GM10266 (cell line): ENCODE results near the gene ATP13A1.

Experiments
- DNase-seq: peaks from one replicate; pipeline ENCODE4 v3.0.0; 2012; ENCODE audit errors: extremely low spot score
- TF ChIP-seq, protein P1 (sequence below): IDR thresholded peaks from 2 replicates; pipeline ENCODE4 v1.5.1; 2012; ENCODE audit warnings: mild to moderate bottlenecking, low read depth; ENCODE audit not compliant: control insufficient read depth, insufficient read depth; ENCODE audit errors: missing control alignments

Gene ATP13A1

DNA sequence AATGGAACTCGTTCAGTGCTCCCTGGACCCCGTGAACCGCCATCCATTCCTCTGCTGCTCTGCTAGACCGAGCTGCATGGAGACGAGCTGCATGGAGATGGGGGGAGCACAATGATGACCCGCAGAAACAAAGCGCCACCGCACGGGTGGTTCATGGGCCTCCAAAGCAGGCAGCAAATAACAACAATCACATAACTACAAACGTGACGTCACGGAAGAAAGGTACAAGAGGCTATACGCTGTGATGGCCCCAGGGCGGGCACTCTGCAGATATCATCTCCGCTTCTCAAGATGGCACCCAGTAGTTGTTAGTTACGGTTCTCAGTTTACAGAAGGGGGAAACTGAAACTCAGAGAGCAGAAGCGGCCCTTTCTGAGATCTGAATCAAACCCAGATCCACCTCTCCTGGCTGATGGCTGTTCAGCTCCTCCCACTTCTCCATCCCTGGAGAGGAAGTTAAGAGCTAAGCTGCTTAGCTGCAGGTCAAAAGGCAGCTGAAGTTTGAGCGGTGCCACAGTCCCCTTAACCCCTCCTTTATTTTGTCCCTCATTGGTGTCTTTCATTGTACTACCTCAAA is 1.7 kb downstream of the ATP13A1 start:
- TF ChIP-seq, protein P1, sequence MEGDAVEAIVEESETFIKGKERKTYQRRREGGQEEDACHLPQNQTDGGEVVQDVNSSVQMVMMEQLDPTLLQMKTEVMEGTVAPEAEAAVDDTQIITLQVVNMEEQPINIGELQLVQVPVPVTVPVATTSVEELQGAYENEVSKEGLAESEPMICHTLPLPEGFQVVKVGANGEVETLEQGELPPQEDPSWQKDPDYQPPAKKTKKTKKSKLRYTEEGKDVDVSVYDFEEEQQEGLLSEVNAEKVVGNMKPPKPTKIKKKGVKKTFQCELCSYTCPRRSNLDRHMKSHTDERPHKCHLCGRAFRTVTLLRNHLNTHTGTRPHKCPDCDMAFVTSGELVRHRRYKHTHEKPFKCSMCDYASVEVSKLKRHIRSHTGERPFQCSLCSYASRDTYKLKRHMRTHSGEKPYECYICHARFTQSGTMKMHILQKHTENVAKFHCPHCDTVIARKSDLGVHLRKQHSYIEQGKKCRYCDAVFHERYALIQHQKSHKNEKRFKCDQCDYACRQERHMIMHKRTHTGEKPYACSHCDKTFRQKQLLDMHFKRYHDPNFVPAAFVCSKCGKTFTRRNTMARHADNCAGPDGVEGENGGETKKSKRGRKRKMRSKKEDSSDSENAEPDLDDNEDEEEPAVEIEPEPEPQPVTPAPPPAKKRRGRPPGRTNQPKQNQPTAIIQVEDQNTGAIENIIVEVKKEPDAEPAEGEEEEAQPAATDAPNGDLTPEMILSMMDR, result no peak
- peak; percentile 79 for DNase-seq

DNA sequence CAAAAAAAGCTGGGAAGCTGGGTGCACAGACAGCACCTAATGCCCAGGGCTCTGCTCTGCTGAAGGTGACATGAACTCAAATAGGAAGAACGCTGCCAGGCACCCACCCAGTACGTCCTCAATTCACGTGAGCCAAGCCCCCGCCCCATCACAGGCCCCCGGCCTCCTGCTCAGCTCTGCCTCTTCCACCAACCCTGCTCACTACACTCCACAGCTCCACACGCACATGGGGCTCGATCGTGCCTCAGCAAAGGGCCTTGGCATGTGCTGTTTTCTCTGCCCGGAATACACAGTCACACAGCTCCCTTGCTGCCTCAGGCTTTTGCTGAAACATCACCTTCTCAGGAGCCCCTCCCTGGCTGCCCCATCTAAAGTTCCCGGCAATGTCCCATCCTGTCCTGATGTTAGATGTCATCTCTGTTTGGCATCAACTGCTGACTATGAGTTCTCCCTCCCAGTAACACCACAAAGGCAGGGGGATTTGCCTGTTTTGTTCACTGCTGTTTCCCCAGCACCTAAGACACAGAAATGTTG is 2.3 kb downstream of the ATP13A1 start:
- no peak for DNase-seq

DNA sequence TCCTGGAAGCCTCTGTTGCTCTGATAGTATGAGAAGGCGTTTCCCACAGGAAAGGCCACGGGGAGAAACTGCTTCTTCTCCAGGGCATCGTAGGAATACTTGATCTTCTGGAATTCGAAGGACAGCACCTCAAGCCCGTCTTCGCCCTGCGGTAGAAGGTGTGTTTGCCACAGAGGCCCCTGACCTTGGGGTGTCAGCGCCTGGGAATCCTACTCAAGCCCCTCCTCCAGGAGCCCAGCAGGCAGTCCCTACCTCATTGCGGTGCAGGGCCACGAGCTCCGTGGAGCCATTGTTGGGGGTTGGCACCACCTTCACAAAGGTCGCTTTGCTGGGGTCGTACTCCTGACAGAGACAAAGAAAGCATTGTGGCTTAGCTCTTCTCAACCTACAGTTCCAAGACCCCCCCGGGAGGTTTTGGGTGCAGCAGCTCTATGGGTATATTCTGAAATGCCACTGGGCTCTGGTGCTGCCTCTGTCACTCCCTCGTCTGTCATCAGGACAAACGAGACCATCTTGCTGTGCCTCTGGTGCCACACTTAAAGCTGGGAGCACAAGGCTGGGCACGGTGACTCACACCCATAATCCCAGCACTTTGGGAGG is 3.7 kb downstream of the ATP13A1 start:
- DNase-seq, result no peak
- TF ChIP-seq, protein P1, result no peak

More for the DNA sequence above, 2.3 kb downstream of the ATP13A1 start:
- TF ChIP-seq, protein P1, result no peak

DNA sequence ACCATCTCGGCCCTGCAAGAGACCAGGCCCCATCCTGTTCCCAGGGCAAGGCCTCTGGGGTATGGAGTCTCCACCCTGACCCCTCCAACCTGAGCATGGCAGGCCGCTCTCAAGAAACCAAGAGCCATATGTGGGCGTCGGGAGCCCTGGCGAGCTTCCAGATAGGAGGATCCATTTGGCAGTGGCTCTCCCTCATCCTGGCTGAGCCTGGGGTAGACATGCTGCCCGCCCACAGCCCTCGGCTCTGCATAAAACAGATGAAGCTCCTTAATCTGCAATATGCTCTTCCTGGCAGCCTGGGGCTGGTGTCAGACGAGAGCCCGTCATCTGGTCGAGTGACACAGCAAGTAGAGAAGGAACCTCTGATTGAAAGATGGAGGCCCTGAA is 6.1 kb downstream of the ATP13A1 start:
- TF ChIP-seq, protein P1, result no peak
- DNase-seq, result no peak

DNA sequence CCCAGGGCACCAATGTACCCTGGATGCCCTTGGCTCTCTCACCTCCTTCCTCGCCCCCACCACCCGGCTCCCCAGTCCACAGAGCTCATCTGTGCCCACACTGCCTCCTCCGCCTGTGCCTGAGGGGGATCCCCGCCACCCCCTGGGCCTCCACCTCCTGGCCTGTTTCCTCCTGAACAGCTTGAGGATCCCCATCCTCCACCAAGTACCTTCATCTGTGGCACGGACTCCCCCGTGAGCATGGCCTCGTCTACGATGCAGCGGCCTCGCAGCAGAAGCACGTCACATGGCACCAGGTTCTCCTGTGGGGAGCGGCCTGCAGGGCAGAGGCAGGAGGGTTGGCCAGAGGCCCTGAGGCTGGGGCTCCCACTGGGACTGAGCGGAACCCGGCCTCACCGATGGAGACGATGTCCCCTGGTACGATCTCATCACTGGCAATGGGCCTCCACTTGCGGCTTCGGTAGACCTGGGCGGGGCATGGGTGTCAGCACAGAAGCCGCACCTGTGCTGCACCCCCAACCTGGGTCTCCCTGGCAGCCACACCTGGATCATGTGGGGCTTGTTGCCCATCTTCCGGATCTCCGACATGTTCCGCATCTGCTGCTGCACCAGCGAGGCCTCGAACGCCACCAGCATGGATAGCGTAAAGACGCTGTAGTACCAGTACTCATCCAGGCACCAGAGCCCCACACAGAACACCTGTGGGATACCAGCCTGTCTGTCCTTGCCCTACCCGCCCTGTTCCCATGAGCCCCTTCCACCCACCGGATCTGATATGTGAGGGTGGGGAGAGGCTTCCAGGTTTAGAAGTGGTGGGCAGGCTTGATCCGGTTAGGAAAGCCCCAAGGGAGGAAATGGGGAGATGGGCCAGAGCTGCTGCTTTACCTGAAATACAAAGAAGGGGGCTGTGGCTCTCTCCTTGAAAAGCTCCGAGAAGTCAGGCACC is 6.8 kb downstream of the ATP13A1 start:
- DNase-seq, result no peak
- TF ChIP-seq, protein P1, result no peak

DNA sequence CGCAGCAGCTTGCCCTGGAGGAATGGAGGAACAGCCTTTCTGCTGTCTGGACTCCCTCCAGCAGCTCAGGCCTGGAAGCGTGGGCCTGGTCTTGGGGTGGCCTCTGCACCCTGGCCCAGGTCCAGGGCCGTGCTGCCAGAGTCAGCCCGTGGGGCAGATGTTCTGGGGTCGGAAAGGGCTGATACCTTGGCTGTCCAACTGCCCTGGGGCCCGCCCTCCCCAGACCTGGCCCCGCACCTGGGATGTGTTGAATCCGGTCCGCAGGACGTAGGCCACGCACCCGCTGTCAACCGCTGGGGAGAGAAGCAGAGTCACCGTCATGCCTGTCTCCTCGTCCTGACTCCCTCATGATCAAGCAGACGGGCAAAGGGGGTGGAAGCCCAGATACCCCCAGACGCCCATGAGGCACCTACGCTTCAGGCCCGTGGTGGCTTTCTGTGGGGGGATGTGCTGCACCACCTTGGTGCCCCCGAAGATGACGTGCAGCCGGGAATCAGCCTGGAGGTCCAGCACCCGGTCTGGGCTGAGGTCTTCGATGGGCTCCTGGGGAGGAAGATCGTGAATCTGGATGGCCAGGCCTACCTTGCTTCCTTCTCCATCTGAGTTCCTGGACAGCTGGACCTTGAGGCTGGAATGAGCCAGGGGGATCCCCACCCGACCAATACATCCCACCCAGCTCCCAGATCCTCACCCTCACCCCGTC is 7.7 kb downstream of the ATP13A1 start:
- TF ChIP-seq, protein P1, result no peak
- DNase-seq, result no peak
